Myometrial cell (primary cell): ENCODE results near the gene FN3K. TPM values are rescaled to one million over a fixed set of nuclear protein-coding genes. Genes with fewer than 3 reads are reported as not detected.

Experiments
- total RNA-seq: library from RNA; depleted of rRNA; stranded (reverse); fragments of >200 nt; gene quantifications from 2 replicates; pipeline ENCODE4 v1.2.3, GENCODE V29; 2015

The FN3K gene
- total RNA-seq = 0.35 and 2.9 TPM in 2 replicates

GRCh38 chr17:82734987-82735866, at the start of gene FN3K:
FN3K (plus strand) TSS chr17:82735615; CDS start chr17:82735637, 22 bp downstream.

GRCh38 chr17:82698065-82698973, 37.1 kb upstream of the FN3K start, which contains the start of gene RAB40B:
RAB40B (minus strand) TSS chr17:82698698; CDS start chr17:82698596, 102 bp downstream.

DNA sequence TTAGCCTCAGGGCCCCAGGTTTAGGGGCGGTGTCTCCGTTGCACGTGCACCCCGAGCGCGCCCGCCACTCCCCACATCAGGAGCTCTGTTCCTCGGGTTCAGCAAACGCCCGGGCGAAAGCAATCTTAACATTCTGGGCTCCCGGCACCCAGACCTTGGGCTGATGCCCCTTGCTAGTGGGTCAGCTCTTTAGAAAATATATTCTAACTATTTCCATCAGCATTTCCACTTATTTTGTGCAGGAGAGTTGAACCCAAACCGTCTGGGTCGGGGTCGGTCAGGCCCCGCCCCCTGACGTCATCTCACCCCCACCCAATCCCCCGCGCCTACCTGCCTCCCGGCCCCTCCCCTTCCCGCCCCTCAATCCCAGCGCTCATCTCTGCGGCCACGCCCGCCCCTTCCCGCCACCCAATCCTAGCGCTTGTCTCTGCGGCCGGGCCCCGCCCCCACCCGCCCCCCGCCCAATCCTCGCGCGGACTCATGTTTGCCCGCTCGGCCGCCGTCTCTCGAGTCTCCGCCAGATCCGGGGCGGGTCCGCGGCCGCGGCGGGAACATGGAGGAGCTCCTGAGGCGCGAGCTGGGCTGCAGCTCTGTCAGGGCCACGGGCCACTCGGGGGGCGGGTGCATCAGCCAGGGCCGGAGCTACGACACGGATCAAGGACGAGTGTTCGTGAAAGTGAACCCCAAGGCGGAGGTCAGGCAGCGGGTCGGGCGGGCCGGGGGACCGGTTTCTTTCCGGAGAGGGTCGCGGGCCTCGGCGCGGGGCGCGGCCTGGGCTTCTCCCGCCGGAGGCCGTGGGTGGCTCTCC, 19.0 kb upstream of the FN3K start, which contains the start of gene FN3KRP:
TSS of gene FN3KRP (plus strand) at position 504 of the 808 bp plus-strand sequence. CDS start at position 554, 50 bp downstream.

GRCh38 chr17:82751571-82752370, 16.4 kb downstream of the FN3K start, which contains the start of gene TBCD:
TBCD (plus strand) TSS chr17:82752065; CDS start chr17:82752194, 129 bp downstream.

Other genes starting within 250 kb of the FN3K start
- 25.7 and 30.1 TPM in 2 replicates for gene FOXK2, start 215.9 kb upstream of the FN3K start, total RNA-seq
- gene WDR45B, start 87.2 kb upstream of the FN3K start, total RNA-seq = 55.9 and 59.0 TPM in 2 replicates
- 4.0 and 9.7 TPM in 2 replicates for gene RAB40B, start 36.9 kb upstream of the FN3K start, total RNA-seq
- gene FN3KRP, start 18.9 kb upstream of the FN3K start, total RNA-seq = 23.4 and 24.8 TPM in 2 replicates
- gene TBCD, start 16.4 kb downstream of the FN3K start, total RNA-seq = 41.2 and 51.9 TPM in 2 replicates
- gene ZNF750, start 104.4 kb downstream of the FN3K start, total RNA-seq = not detected in 2 replicates